WTC11 (cell line): ENCODE results near the gene NDUFS6. TPM values are rescaled to one million over a fixed set of nuclear protein-coding genes. Genes with fewer than 3 reads are reported as not detected.
A peak's percentile ranks its signal among the peaks of the same experiment; 100 is the strongest.

Experiments used
- ATAC-seq: fragments of 200-7000 bp; cut with Tn5 transposase; 2 replicates; pipeline ENCODE4 v1.10.0; 2021; ENCODE audit warnings: mild to moderate bottlenecking, moderate library complexity
- CTCF ChIA-PET: fragments of 300-600 bp; sonication (Branson Sonifier 250); formaldehyde crosslinking; loops from one replicate; lab custom pipeline; 2021; ENCODE audit warnings: antibody characterized with exemption; lab: Charles Lee
- POLR2A ChIA-PET: fragments of 350-600 bp; sonication (Branson Sonifier 250); formaldehyde crosslinking; loops from one replicate; lab custom pipeline; 2021; ENCODE audit warnings: antibody characterized with exemption; lab: Charles Lee
- DNase-seq: peaks from one replicate; pipeline ENCODE4 v3.0.0; 2021; ENCODE audit warnings: low spot score
- H3K27ac Mint-ChIP-seq: 2 replicates; pipeline ENCODE4 v1.8.0; 2021; ENCODE audit warnings: mixed read lengths
- H3K27me3 Mint-ChIP-seq: 2 replicates; pipeline ENCODE4 v1.8.0; 2021; ENCODE audit warnings: low read depth, mild to moderate bottlenecking, moderate library complexity, mixed read lengths
- H3K36me3 Mint-ChIP-seq: 2 replicates; pipeline ENCODE4 v1.8.0; 2021; ENCODE audit warnings: mixed read lengths
- H3K4me1 Mint-ChIP-seq: 2 replicates; pipeline ENCODE4 v1.8.0; 2022; ENCODE audit warnings: mixed read lengths
- H3K4me3 Mint-ChIP-seq: 2 replicates; pipeline ENCODE4 v1.8.0; 2021; ENCODE audit warnings: mild to moderate bottlenecking, moderate library complexity, mixed read lengths
- H3K9me3 Mint-ChIP-seq: 2 replicates; pipeline ENCODE4 v1.8.0; 2021; ENCODE audit warnings: mixed read lengths
- CBFB ChIP-seq: sonication (generic); formaldehyde crosslinking; IDR thresholded peaks from 2 replicates; pipeline ENCODE4 v1.8.1; 2022; ENCODE audit warnings: mild to moderate bottlenecking, low read depth, missing genetic modification reagents
- E2F4 ChIP-seq: sonication (generic); formaldehyde crosslinking; IDR thresholded peaks from 2 replicates; pipeline ENCODE4 v1.8.1; 2022; ENCODE audit warnings: low read depth, mild to moderate bottlenecking, moderate library complexity, missing genetic modification reagents, borderline replicate concordance
- ETV6 ChIP-seq: sonication (generic); formaldehyde crosslinking; IDR thresholded peaks from 2 replicates; pipeline ENCODE4 v1.8.1; 2022; ENCODE audit warnings: mild to moderate bottlenecking, missing genetic modification reagents
- FOXJ3 ChIP-seq: sonication (generic); formaldehyde crosslinking; IDR thresholded peaks from 2 replicates; pipeline ENCODE4 v1.9.0; 2021; ENCODE audit warnings: missing genetic modification reagents, mild to moderate bottlenecking, borderline replicate concordance
- GABPB1 ChIP-seq: sonication (generic); formaldehyde crosslinking; IDR thresholded peaks from 2 replicates; pipeline ENCODE4 v1.8.1; 2023; ENCODE audit warnings: mild to moderate bottlenecking, missing genetic modification reagents
- GRHL2 ChIP-seq: fragments of 250-450 bp; sonication (Bioruptor Pico); IDR thresholded peaks from 2 replicates; pipeline ENCODE4 v1.8.0; 2022; ENCODE audit warnings: mild to moderate bottlenecking, moderate library complexity; ENCODE audit not compliant: insufficient replicate concordance, severe bottlenecking
- IRF2 ChIP-seq: sonication (generic); formaldehyde crosslinking; IDR thresholded peaks from 2 replicates; pipeline ENCODE4 v1.8.0; 2022; ENCODE audit warnings: low read depth, missing genetic modification reagents, borderline replicate concordance
- NR1H2 ChIP-seq: sonication (generic); formaldehyde crosslinking; IDR thresholded peaks from 2 replicates; pipeline ENCODE4 v1.9.0; 2021; ENCODE audit warnings: mild to moderate bottlenecking, moderate library complexity, missing genetic modification reagents
- PRDM15 ChIP-seq: sonication (generic); formaldehyde crosslinking; IDR thresholded peaks from 2 replicates; pipeline ENCODE4 v1.8.0; 2022; ENCODE audit warnings: missing genetic modification reagents
- PRRX2 ChIP-seq: fragments of 250-450 bp; sonication (Bioruptor Pico); IDR thresholded peaks from 2 replicates; pipeline ENCODE4 v1.8.0; 2021; ENCODE audit warnings: mild to moderate bottlenecking
- RORB ChIP-seq: fragments of 250-450 bp; sonication (Bioruptor Pico); IDR thresholded peaks from 2 replicates; pipeline ENCODE4 v1.9.0; 2021; ENCODE audit warnings: mild to moderate bottlenecking
- STAT6 ChIP-seq: sonication (generic); formaldehyde crosslinking; conservative IDR thresholded peaks from 2 replicates; pipeline ENCODE4 v1.8.1; 2023; ENCODE audit warnings: mild to moderate bottlenecking, low read depth, missing genetic modification reagents, moderate library complexity
- TCF7 ChIP-seq: sonication (generic); formaldehyde crosslinking; IDR thresholded peaks from 2 replicates; pipeline ENCODE4 v1.8.0; 2022; ENCODE audit warnings: mild to moderate bottlenecking, low read depth, missing genetic modification reagents, moderate library complexity
- ZNF281 ChIP-seq: sonication (generic); formaldehyde crosslinking; IDR thresholded peaks from 2 replicates; pipeline ENCODE4 v1.8.0; 2023; ENCODE audit warnings: mild to moderate bottlenecking, missing genetic modification reagents
- ZNF532 ChIP-seq: fragments of 250-450 bp; sonication (Bioruptor Pico); IDR thresholded peaks from 2 replicates; pipeline ENCODE4 v1.9.0; 2021; ENCODE audit warnings: mild to moderate bottlenecking, borderline replicate concordance
- total RNA-seq: library from RNA; stranded (reverse); gene quantifications from 3 replicates; pipeline ENCODE4 v1.2.3, GENCODE V29; 2021

The NDUFS6 gene
- total RNA-seq, 1 experiment from 2014 or later, result 84.3 TPM

- TF ChIP-seq ZNF532, result no peak
- TF ChIP-seq, all 79 proteins: peak for 0
- Mint-ChIP-seq H3K27ac (peak overlapping the region; percentile 6), H3K9me3 (peaks cover 13% of the 10 kb centered on the region), H3K4me1 (peaks cover 21% of the 10 kb centered on the region), H3K4me3 (no peak overlapping the region), H3K36me3 (peaks cover 9% of the 10 kb centered on the region), H3K27me3 (peaks cover 3% of the 10 kb centered on the region; the same call in 1 of the 2 replicates)
- no peak for ATAC-seq
- ChIA-PET POLR2A (no interaction called here), CTCF (no interaction called here)
- no peak for DNase-seq
These were observed 45.8 kb upstream of the NDUFS6 start for GRCh38 chr5:1755321-1755949.

- ATAC-seq (no peak), DNase-seq (no peak)
- Mint-ChIP-seq H3K27ac (0 out of 2 replicates have a peak overlapping the region, but pooled peaks have one; percentile 24), H3K36me3 (peaks cover 9% of the 10 kb centered on the region), H3K4me3 (no peak overlapping the region), H3K4me1 (peaks cover 21% of the 10 kb centered on the region), H3K27me3 (peaks cover 3% of the 10 kb centered on the region; the same call in 1 of the 2 replicates), H3K9me3 (peaks cover 13% of the 10 kb centered on the region)
- CTCF ChIA-PET, result interaction anchor here (1.6 kb wide), 1 partner anchor 16 kb away, joined by 5 read pairs; no protein-coding TSS in a partner anchor
- POLR2A ChIA-PET, result no interaction called here
- TF ChIP-seq CBFB (CRISPR knock-in tag), result no peak
- no peak for TF ChIP-seq PRRX2 (CRISPR knock-in tag)
- no peak for TF ChIP-seq STAT6 (CRISPR knock-in tag)
- TF ChIP-seq TCF7, result no peak
- TF ChIP-seq PRDM15 (CRISPR knock-in tag), result no peak
- TF ChIP-seq E2F4 (CRISPR knock-in tag), result no peak
- TF ChIP-seq GRHL2 (CRISPR knock-in tag), result no peak
- TF ChIP-seq IRF2, result no peak
- TF ChIP-seq RORB (CRISPR knock-in tag), result no peak
- TF ChIP-seq FOXJ3 (CRISPR knock-in tag), result no peak
- TF ChIP-seq ETV6 (CRISPR knock-in tag), result no peak
- TF ChIP-seq GABPB1 (CRISPR knock-in tag), result no peak
- TF ChIP-seq ZNF281 (CRISPR knock-in tag), result no peak
- no peak for TF ChIP-seq NR1H2 (CRISPR knock-in tag)
These were observed 44.7 kb upstream of the NDUFS6 start for GRCh38 chr5:1756481-1756880.
